Peyer's patch (tissue), 4 donors: ENCODE data around the gene GIMAP5. TPM values are rescaled to one million over a fixed set of nuclear protein-coding genes. Genes with fewer than 3 reads are reported as not detected.
"Not testable (repeated sequence)": the region's sequence is repeated elsewhere in the genome, so short reads cannot be mapped to it uniquely, and the experiment has no call there.

ENCODE experiments used
- DNase-seq, 3 donors: peaks; one replicate each; pipeline ENCODE4 v3.0.0-alpha.2; 2017 to 2019
- H3K27ac ChIP-seq, 4 donors: fragments of 200-600 bp; sonication (generic); one replicate each; pipeline ENCODE4 v1.5.1; 2016 to 2019
- H3K27me3 ChIP-seq, 2 donors: fragments of 200-600 bp; sonication (generic); one replicate each; pipeline ENCODE4 v1.5.1; 2019
- H3K36me3 ChIP-seq, 3 donors: fragments of 200-600 bp; sonication (generic); one replicate each; pipeline ENCODE4 v1.5.1; 2016 to 2019
- H3K4me1 ChIP-seq, 4 donors: fragments of 200-600 bp; sonication (generic); one replicate each; pipeline ENCODE4 v1.5.1; 2016 to 2019
- H3K4me3 ChIP-seq, 4 donors: fragments of 200-600 bp; sonication (generic); 1 replicate in 3 of 4; 2 replicates in 1 of 4; pipeline ENCODE4 v1.5.1; 2016 to 2019; ENCODE audit warnings: mild to moderate bottlenecking in 1 of 4
- H3K9me3 ChIP-seq, 4 donors: fragments of 200-600 bp; sonication (generic); one replicate each; pipeline ENCODE4 v1.5.1; 2016 to 2019; ENCODE audit warnings: mild to moderate bottlenecking in 1 of 4
- POLR2A ChIP-seq, 2 donors: fragments of 450-650 bp; IDR thresholded peaks; one replicate each; pipeline ENCODE4 v1.5.1; 2017; ENCODE audit warnings: antibody characterized with exemption in 2 of 2, mild to moderate bottlenecking in 2 of 2, moderate library complexity in 2 of 2
- total RNA-seq, 4 donors: library from RNA; depleted of rRNA; stranded (reverse); fragments of >200 nt; gene quantifications; one replicate each; pipeline ENCODE4 v1.1.0, GENCODE V29; 2016
- TF ChIP-seq, protein P1 (sequence below), 6 experiments: fragments of 450-650 bp in 4 of 6; fragments of 200-600 bp in 2 of 6; sonication (generic) in 1 of 6; IDR thresholded peaks; one replicate each; pipeline ENCODE4 v1.5.1; 2017 to 2019; ENCODE audit warnings: antibody characterized with exemption in 6 of 6, mild to moderate bottlenecking in 3 of 6, moderate library complexity in 1 of 6

Gene GIMAP5
- total RNA-seq, 4 donors from 2014 or later, result 11.9 to 47.0 (median 24.4) TPM

GRCh38 chr7:150769768-150770167, 32.5 kb downstream of the GIMAP5 start:
- Histone ChIP-seq H3K4me3 (no peak overlapping the region), H3K4me1 (peaks cover 0 to 5% (median 0%) of the 10 kb centered on the region in 4 donors), H3K27me3 (no peaks in the 10 kb centered on the region), H3K36me3 (no peaks in the 10 kb centered on the region), H3K27ac (no peak overlapping the region), H3K9me3 (no peaks in the 10 kb centered on the region)
- TF ChIP-seq, protein P1, sequence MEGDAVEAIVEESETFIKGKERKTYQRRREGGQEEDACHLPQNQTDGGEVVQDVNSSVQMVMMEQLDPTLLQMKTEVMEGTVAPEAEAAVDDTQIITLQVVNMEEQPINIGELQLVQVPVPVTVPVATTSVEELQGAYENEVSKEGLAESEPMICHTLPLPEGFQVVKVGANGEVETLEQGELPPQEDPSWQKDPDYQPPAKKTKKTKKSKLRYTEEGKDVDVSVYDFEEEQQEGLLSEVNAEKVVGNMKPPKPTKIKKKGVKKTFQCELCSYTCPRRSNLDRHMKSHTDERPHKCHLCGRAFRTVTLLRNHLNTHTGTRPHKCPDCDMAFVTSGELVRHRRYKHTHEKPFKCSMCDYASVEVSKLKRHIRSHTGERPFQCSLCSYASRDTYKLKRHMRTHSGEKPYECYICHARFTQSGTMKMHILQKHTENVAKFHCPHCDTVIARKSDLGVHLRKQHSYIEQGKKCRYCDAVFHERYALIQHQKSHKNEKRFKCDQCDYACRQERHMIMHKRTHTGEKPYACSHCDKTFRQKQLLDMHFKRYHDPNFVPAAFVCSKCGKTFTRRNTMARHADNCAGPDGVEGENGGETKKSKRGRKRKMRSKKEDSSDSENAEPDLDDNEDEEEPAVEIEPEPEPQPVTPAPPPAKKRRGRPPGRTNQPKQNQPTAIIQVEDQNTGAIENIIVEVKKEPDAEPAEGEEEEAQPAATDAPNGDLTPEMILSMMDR (IDR thresholded peaks at IDR 0.05), result no peak
- TF ChIP-seq POLR2A (IDR thresholded peaks at IDR 0.05), result no peak
- DNase-seq, result no peak

DNA sequence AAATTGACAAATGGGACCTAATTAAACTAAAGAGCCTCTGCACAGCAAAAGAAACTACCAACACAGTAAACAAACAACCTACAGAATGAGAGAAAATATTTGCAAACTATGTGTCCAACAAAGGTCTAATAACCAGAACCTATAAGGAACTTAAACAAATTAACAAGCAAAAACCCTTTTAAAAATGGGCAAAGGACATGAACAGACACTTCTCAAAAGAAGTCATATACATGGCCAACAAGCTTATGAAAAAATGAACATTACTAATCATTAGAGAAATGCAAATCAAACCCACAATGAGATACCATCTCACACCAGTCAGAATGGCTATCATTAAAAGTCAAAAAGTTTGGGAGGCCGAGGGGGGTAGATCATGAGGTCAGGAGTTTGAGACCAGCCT, 36.9 kb downstream of the GIMAP5 start:
- not testable (repeated sequence) for H3K9me3 ChIP-seq, DNase-seq, H3K36me3 ChIP-seq, H3K27me3 ChIP-seq, H3K4me3 ChIP-seq, H3K27ac ChIP-seq
- H3K4me1 ChIP-seq, result peaks cover 0 to 22% (median 0%) of the 10 kb centered on the region in 4 donors

DNA sequence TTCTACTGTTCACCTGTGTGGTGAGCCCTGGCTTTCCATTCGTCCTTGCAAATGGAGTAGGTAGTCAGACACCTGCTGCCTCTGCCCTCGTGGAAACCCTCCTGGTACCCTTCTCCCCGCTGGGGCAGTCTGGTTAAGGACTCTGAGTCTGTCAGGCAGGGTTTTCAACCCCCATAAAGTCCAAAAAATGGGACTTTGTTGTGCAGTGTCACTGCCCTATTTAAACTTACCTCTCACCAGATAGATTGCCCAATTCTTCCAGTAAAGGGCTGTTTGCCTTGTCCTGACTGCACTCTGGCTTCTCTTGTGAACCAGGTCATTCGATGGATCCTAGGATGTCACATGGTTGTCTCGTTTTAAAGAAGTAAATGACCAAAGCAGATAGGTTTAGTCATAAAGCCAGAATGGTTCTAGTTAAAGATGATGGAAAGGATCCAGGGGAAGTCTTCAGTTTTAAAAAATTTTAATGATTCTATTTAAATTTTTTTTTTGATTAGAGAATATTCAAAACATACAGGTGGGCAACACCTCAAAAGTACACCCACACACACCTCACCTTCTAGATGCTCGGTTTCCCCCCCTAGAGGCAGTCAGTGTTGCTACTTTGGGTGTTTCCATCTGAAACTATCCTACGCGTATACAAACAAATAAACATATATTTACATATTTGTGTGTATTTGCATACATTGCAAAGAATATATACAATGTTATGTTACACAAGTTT, 41.0 kb downstream of the GIMAP5 start:
- H3K4me3 ChIP-seq, result no peak overlapping the region
- peaks cover 0 to 39% (median 0%) of the 10 kb centered on the region in 4 donors for H3K4me1 ChIP-seq
- no peaks in the 10 kb centered on the region for H3K36me3 ChIP-seq
- DNase-seq, result no peak
- TF ChIP-seq POLR2A (IDR thresholded peaks at IDR 0.05), result no peak
- TF ChIP-seq, protein P1 (IDR thresholded peaks at IDR 0.05), result no peak
- H3K27ac ChIP-seq, result no peak overlapping the region
- H3K27me3 ChIP-seq, result no peaks in the 10 kb centered on the region
- no peaks in the 10 kb centered on the region for H3K9me3 ChIP-seq

GRCh38 chr7:150778738-150779301, 41.6 kb downstream of the GIMAP5 start:
- no peaks in the 10 kb centered on the region for H3K36me3 ChIP-seq
- H3K27me3 ChIP-seq, result no peaks in the 10 kb centered on the region
- no peak overlapping the region for H3K4me3 ChIP-seq
- no peak overlapping the region for H3K27ac ChIP-seq
- TF ChIP-seq, protein P1 (IDR thresholded peaks at IDR 0.05), result peak; percentile 65 to 95 (median 91)
- TF ChIP-seq POLR2A (IDR thresholded peaks at IDR 0.05), result no peak
- H3K9me3 ChIP-seq, result no peaks in the 10 kb centered on the region
- peaks cover 0 to 42% (median 0%) of the 10 kb centered on the region in 4 donors for H3K4me1 ChIP-seq
- peak; percentile 83 to 95 (median 88) for DNase-seq

GRCh38 chr7:150780292-150780691, 43.1 kb downstream of the GIMAP5 start:
- H3K4me3 ChIP-seq, result no peak overlapping the region
- no peaks in the 10 kb centered on the region for H3K9me3 ChIP-seq
- H3K36me3 ChIP-seq, result no peaks in the 10 kb centered on the region
- H3K4me1 ChIP-seq, result peaks cover 0 to 56% (median 0%) of the 10 kb centered on the region in 4 donors
- no peak for DNase-seq
- H3K27ac ChIP-seq, result peak overlapping the region; percentile 22 to 63 (median 46)
- TF ChIP-seq POLR2A (IDR thresholded peaks at IDR 0.05), result no peak
- TF ChIP-seq, protein P1 (IDR thresholded peaks at IDR 0.05), result no peak
- no peaks in the 10 kb centered on the region for H3K27me3 ChIP-seq

GRCh38 chr7:150781103-150781502, 43.9 kb downstream of the GIMAP5 start:
- Histone ChIP-seq H3K27me3 (no peaks in the 10 kb centered on the region), H3K4me1 (peaks cover 0 to 64% (median 2%) of the 10 kb centered on the region in 4 donors), H3K27ac (peak overlapping the region in 3 of 4 donors; percentile 57 to 68 (median 63)), H3K9me3 (no peaks in the 10 kb centered on the region), H3K4me3 (no peak overlapping the region), H3K36me3 (no peaks in the 10 kb centered on the region)
- no peak for TF ChIP-seq POLR2A (IDR thresholded peaks at IDR 0.05)
- TF ChIP-seq, protein P1 (IDR thresholded peaks at IDR 0.05), result no peak
- no peak for DNase-seq
